ENCODE data around the gene LOXHD1.

- TF ChIP-seq EZH2 (IDR thresholded peaks at IDR 0.05; ENCODE audit: borderline replicate concordance, insufficient read depth, low read depth, low read length, poor library complexity, severe bottlenecking) (no peak), CTCF (IDR thresholded peaks at IDR 0.05) (no peak)
Observed at GRCh38 chr18:46678785-46679399, 21.9 kb upstream of the LOXHD1 start.

Data from B cell (primary cell).